HepG2 (cell line): ENCODE data around the gene TANGO6. TPM values are rescaled to one million over a fixed set of nuclear protein-coding genes. Genes with fewer than 3 reads are reported as not detected.

Experiments used
- ATAC-seq: fragments of 200-7000 bp; cut with Tn5 transposase; 3 replicates; pipeline ENCODE4 v1.9.1; 2020; ENCODE audit warnings: mild to moderate bottlenecking, moderate library complexity
- BruUV-seq: library from RNA; stranded (reverse); fragments of 400-500 nt; replicated peaks from 2 replicates; lab custom pipeline; 2021; lab: Mats Ljungman, UMichigan
- CTCF ChIA-PET: fragments of 300-600 bp; formaldehyde crosslinking; extraction: SDS; loops from one replicate; lab custom pipeline; 2021; ENCODE audit warnings: low total read pairs, inconsistent platforms, low intra/inter-chr PET ratio; lab: Yijun Ruan, JAX
- POLR2A ChIA-PET: fragments of 350-600 bp; sonication (Branson Sonifier 250); formaldehyde crosslinking; loops from one replicate; lab custom pipeline; 2020; ENCODE audit warnings: antibody characterized with exemption, inconsistent platforms; lab: Yijun Ruan, JAX
- DNase-seq: peaks from one replicate; pipeline ENCODE4 v3.0.0-alpha.2; 2015; ENCODE audit warnings: low spot score
- FAIRE-seq: peaks from 3 replicates; lab custom pipeline; 2011; peaks lifted over from hg19 to GRCh38; lab: Jason Lieb, UNC
- H2AFZ ChIP-seq: one replicate; pipeline ENCODE4 v1.6.1; 2011; ENCODE audit warnings: low read length, inconsistent platforms
- H3K27ac ChIP-seq: fragments of 300-600 bp; 3 replicates; pipeline ENCODE4 v1.8.0; 2011; ENCODE audit warnings: mixed run types, mild to moderate bottlenecking, mixed read lengths, low read length, inconsistent platforms; ENCODE audit not compliant: insufficient read depth; ENCODE audit errors: extremely low read length
- H3K27me3 ChIP-seq, 2 experiments: fragments of 200-600 bp in 1 of 2; 2 replicates in 1 of 2; 3 replicates in 1 of 2; pipeline versions ENCODE4 v1.6.0 to v1.8.0; 2011; ENCODE audit warnings: low read length in 2 of 2, mild to moderate bottlenecking in 2 of 2, moderate library complexity in 2 of 2, inconsistent platforms in 1 of 2; ENCODE audit not compliant: insufficient read depth in 2 of 2, control insufficient read depth in 1 of 2
- H3K36me3 ChIP-seq, 2 experiments: fragments of 200-600 bp in 1 of 2; replicated peaks in 1 of 2; 2 replicates in 1 of 2; 3 replicates in 1 of 2; pipeline versions ENCODE4 v1.5.1 to v1.8.0; 2011; ENCODE audit warnings: low read length in 2 of 2, inconsistent platforms in 1 of 2; ENCODE audit not compliant: insufficient read depth in 2 of 2, control insufficient read depth in 1 of 2
- H3K4me1 ChIP-seq: 2 replicates; pipeline ENCODE4 v1.5.1; 2012; ENCODE audit warnings: low read length, inconsistent platforms; ENCODE audit not compliant: insufficient read depth
- H3K4me2 ChIP-seq: 2 replicates; pipeline ENCODE4 v1.6.0; 2011; ENCODE audit warnings: low read depth, low read length, inconsistent platforms
- H3K4me3 ChIP-seq, 3 experiments: fragments of 200-600 bp in 1 of 3; sonication (generic), shearing (Covaris generic) in 1 of 3; replicated peaks in 1 of 3; 2 replicates each; pipeline ENCODE4 v1.5.1; 2011 to 2016; ENCODE audit warnings: low read length in 3 of 3, inconsistent platforms in 2 of 3, low read depth in 2 of 3, mild to moderate bottlenecking in 2 of 3, control low read depth in 1 of 3, mixed read lengths in 1 of 3; ENCODE audit not compliant: insufficient read depth in 1 of 3
- H3K79me2 ChIP-seq: one replicate; pipeline ENCODE4 v1.6.1; 2011; ENCODE audit warnings: low read length, inconsistent platforms; ENCODE audit not compliant: insufficient read depth
- H3K9ac ChIP-seq: 2 replicates; pipeline ENCODE4 v1.6.0; 2011; ENCODE audit warnings: mild to moderate bottlenecking, low read depth, low read length, inconsistent platforms; ENCODE audit not compliant: insufficient read depth
- H3K9me3 ChIP-seq: 2 replicates; pipeline ENCODE4 v1.5.1; 2012; ENCODE audit warnings: mild to moderate bottlenecking, low read length
- H4K20me1 ChIP-seq: 2 replicates; pipeline ENCODE4 v1.6.0; 2011; ENCODE audit warnings: inconsistent platforms, mild to moderate bottlenecking, low read length, moderate library complexity; ENCODE audit not compliant: insufficient read depth
- ARNT ChIP-seq: fragments of 450-650 bp; IDR thresholded peaks from 2 replicates; pipeline ENCODE4 v1.6.1; 2017
- CREM ChIP-seq, 2 experiments: sonication (generic) in 1 of 2; formaldehyde crosslinking in 1 of 2; IDR thresholded peaks; 2 replicates each; pipeline versions ENCODE4 v1.4.0 to v1.6.1; 2016 to 2020; ENCODE audit warnings: antibody characterized with exemption in 1 of 2, mild to moderate bottlenecking in 1 of 2, missing genetic modification reagents in 1 of 2
- FOSL1 ChIP-seq: sonication (generic); formaldehyde crosslinking; IDR thresholded peaks from 2 replicates; pipeline ENCODE4 v1.9.0; 2021; ENCODE audit warnings: missing genetic modification reagents, borderline replicate concordance
- GMEB1 ChIP-seq: sonication (generic); formaldehyde crosslinking; IDR thresholded peaks from 2 replicates; pipeline ENCODE4 v1.5.1; 2020; ENCODE audit warnings: missing genetic modification reagents, mild to moderate bottlenecking, borderline replicate concordance
- HNRNPUL1 ChIP-seq: fragments of 200-400 bp; formaldehyde crosslinking; IDR thresholded peaks from 2 replicates; pipeline ENCODE4 v1.6.1; 2017; ENCODE audit warnings: low read depth, mild to moderate bottlenecking, low read length, moderate library complexity
- NR1H2 ChIP-seq: sonication (generic); formaldehyde crosslinking; IDR thresholded peaks from 2 replicates; pipeline ENCODE4 v1.8.1; 2022; ENCODE audit warnings: low read depth, missing genetic modification reagents, borderline replicate concordance
- SRSF9 ChIP-seq: fragments of 200-400 bp; formaldehyde crosslinking; IDR thresholded peaks from 2 replicates; pipeline ENCODE4 v1.6.1; 2018; ENCODE audit warnings: borderline replicate concordance, mild to moderate bottlenecking, low read depth, low read length; ENCODE audit not compliant: insufficient read depth, poor library complexity, severe bottlenecking
- TMF1 ChIP-seq: sonication (generic); formaldehyde crosslinking; IDR thresholded peaks from 2 replicates; pipeline ENCODE4 v1.8.1; 2022; ENCODE audit warnings: low read depth, missing genetic modification reagents
- ZBTB37 ChIP-seq: sonication (generic); formaldehyde crosslinking; IDR thresholded peaks from 2 replicates; pipeline ENCODE4 v1.4.0; 2020; ENCODE audit warnings: mild to moderate bottlenecking, missing genetic modification reagents
- ZNF234 ChIP-seq: sonication (generic); formaldehyde crosslinking; conservative IDR thresholded peaks from 2 replicates; pipeline ENCODE4 v1.5.1; 2020; ENCODE audit warnings: mild to moderate bottlenecking, missing genetic modification reagents
- ZNF282 ChIP-seq: fragments of 450-650 bp; IDR thresholded peaks from 2 replicates; pipeline ENCODE4 v1.6.1; 2018; ENCODE audit not compliant: partially characterized antibody
- ZNF547 ChIP-seq: sonication (generic); formaldehyde crosslinking; IDR thresholded peaks from 2 replicates; pipeline ENCODE4 v1.5.1; 2020; ENCODE audit warnings: mild to moderate bottlenecking, missing genetic modification reagents
- ZNF737 ChIP-seq: sonication (generic); formaldehyde crosslinking; IDR thresholded peaks from 2 replicates; pipeline ENCODE4 v1.5.0; 2020; ENCODE audit warnings: missing genetic modification reagents, mild to moderate bottlenecking, borderline replicate concordance
- ZNF766 ChIP-seq: sonication (generic); formaldehyde crosslinking; IDR thresholded peaks from 2 replicates; pipeline ENCODE4 v1.5.0; 2020; ENCODE audit warnings: missing genetic modification reagents, borderline replicate concordance
- ZNF775 ChIP-seq: sonication (generic); formaldehyde crosslinking; IDR thresholded peaks from 2 replicates; pipeline ENCODE4 v1.4.0; 2020; ENCODE audit warnings: missing genetic modification reagents, mild to moderate bottlenecking, moderate library complexity, borderline replicate concordance
- WGBS: methylation state at CpG from one replicate; pipeline ENCODE4 v1.1.6; 2017; ENCODE audit warnings: low lambda C conversion rate; 5-methylcytosine and 5-hydroxymethylcytosine counted together
- in situ Hi-C: cut with HindIII; loops from 2 replicates; pipeline ENCODE4 v1.10.0; 2017; ENCODE audit warnings: low pct_unique_long_range_greater_than_20kb; ENCODE audit not compliant: extremely low pct_ligation_motif_present
- intact Hi-C: fragments of 100-400 bp; cut with micrococcal nuclease; formaldehyde crosslinking; loops from one replicate; pipeline ENCODE4 v1.10.0; 2022; ENCODE audit not compliant: unreplicated experiment
- polyA plus RNA-seq, 8 experiments: library from polyadenylated mRNA; depleted of rRNA in 3 of 8; stranded (reverse) in 7 of 8; unstranded in 1 of 8; fragments of >200 nt; fragmentation: Illumina TruSeq in 4 of 8; extraction: Trizol in 4 of 8; gene quantifications; 2 replicates each; pipeline versions ENCODE4 v1.2.1 to v1.2.3, GENCODE V29; 2011 to 2016; ENCODE audit warnings: low read depth in 4 of 8, missing spikeins in 1 of 8, mixed read lengths in 1 of 8; ENCODE audit not compliant: insufficient read depth in 1 of 8
- total RNA-seq, 5 experiments: library from RNA; depleted of rRNA; stranded (reverse); fragments of >200 nt; fragmentation: Illumina TruSeq; extraction: Trizol; gene quantifications; 2 replicates each; pipeline ENCODE4 v1.2.3, GENCODE V29; 2016; ENCODE audit warnings: low read depth in 1 of 5

TANGO6 gene
- total and polyA plus RNA-seq, 2 of the 13 experiments (the other 11 are each of a cell fraction or from before 2014, with no cell fraction given) = 7.2 to 13.3 TPM

GRCh38 chr16:68985268-68985667, 141.9 kb downstream of the TANGO6 start:
- Histone ChIP-seq H3K4me3 (no peak overlapping the region), H3K36me3 (no peaks in the 10 kb centered on the region), H3K79me2 (no peaks in the 10 kb centered on the region), H3K9ac (no peak overlapping the region), H4K20me1 (no peaks in the 10 kb centered on the region), H3K4me2 (no peak overlapping the region), H3K27ac (no peak overlapping the region), H3K9me3 (no peaks in the 10 kb centered on the region), H3K27me3 (no peaks in the 10 kb centered on the region), H2AFZ (no peak overlapping the region), H3K4me1 (no peaks in the 10 kb centered on the region)
- 94% methylated on average over 5 of the region's 5 CpGs for WGBS
- in situ Hi-C loops (no loop called here), intact Hi-C loops (no loop called here)
- TF ChIP-seq ZNF282 (no peak), HNRNPUL1 (no peak), ZNF547 (no peak), ARNT (no peak), ZBTB37 (no peak), CREM (IDR thresholded peaks at IDR 0.05) (no peak), CREM (CRISPR knock-in tag; IDR thresholded peaks at IDR 0.05) (no peak), FOSL1 (no peak), TMF1 (CRISPR knock-in tag) (no peak), ZNF234 (no peak), GMEB1 (CRISPR knock-in tag) (no peak), NR1H2 (no peak), ZNF775 (CRISPR knock-in tag) (no peak), ZNF737 (CRISPR knock-in tag) (no peak), ZNF766 (CRISPR knock-in tag) (no peak), SRSF9 (no peak)
- DNase-seq (no peak), FAIRE-seq (no peak), ATAC-seq (no peak)
- CTCF ChIA-PET = no interaction called here
- no TSS peak for BruUV-seq
- POLR2A ChIA-PET = no interaction called here
